Neural cell (in vitro differentiated cells): ENCODE data around the gene PKP2. TPM values are rescaled to one million over a fixed set of nuclear protein-coding genes. Genes with fewer than 3 reads are reported as not detected.

Experiments used
- polyA plus RNA-seq: library from polyadenylated mRNA; depleted of rRNA; stranded (reverse); fragments of >200 nt; gene quantifications from 2 replicates; pipeline ENCODE4 v1.2.3, GENCODE V29; 2014

Gene PKP2
- polyA plus RNA-seq, 1 donor from 2014 or later: 4.0 TPM

Other genes starting within 250 kb of the PKP2 start
- 168 and 182 TPM in 2 replicates for gene DNM1L, start 217.5 kb downstream of the PKP2 start, polyA plus RNA-seq
- 25.6 and 26.5 TPM in 2 replicates for gene YARS2, start 140.9 kb downstream of the PKP2 start, polyA plus RNA-seq